Daoy (cell line): ENCODE measurements around the gene MYO1D. TPM values are rescaled to one million over a fixed set of nuclear protein-coding genes. Genes with fewer than 3 reads are reported as not detected.

ENCODE experiments used
- DNase-seq: peaks from one replicate; pipeline ENCODE4 v3.0.0-alpha.2; 2015; ENCODE audit warnings: low read depth
- total RNA-seq: library from RNA; depleted of rRNA; stranded (reverse); fragments of >200 nt; shearing (Covaris generic); gene quantifications from 2 replicates; pipeline ENCODE4 v1.2.3, GENCODE V29; 2014

The MYO1D gene
- total RNA-seq, 1 experiment from 2014 or later, result 25.5 TPM

GRCh38 chr17:32504166-32504990, 372.5 kb downstream of the MYO1D start:
- peak; percentile 25 for DNase-seq

- DNase-seq, result no peak
Measured at GRCh38 chr17:32503251-32504165, 373.4 kb downstream of the MYO1D start.

- no peak for DNase-seq
Measured at GRCh38 chr17:32502710-32503109, 374.2 kb downstream of the MYO1D start.

GRCh38 chr17:32502013-32502412, 374.9 kb downstream of the MYO1D start:
- DNase-seq, result no peak

- peak; percentile 27 for DNase-seq
Measured at GRCh38 chr17:32498391-32498790, 378.5 kb downstream of the MYO1D start.

GRCh38 chr17:32497431-32498205, 379.3 kb downstream of the MYO1D start:
- DNase-seq, result peak; percentile 54

- peak; percentile 91 for DNase-seq
Measured at GRCh38 chr17:32496395-32497073, 380.4 kb downstream of the MYO1D start.

GRCh38 chr17:32495359-32496231, 381.3 kb downstream of the MYO1D start:
- peak; percentile 31 for DNase-seq

GRCh38 chr17:32494621-32495358, 382.1 kb downstream of the MYO1D start:
- DNase-seq, result peak; percentile 43

GRCh38 chr17:32493976-32494513, 382.9 kb downstream of the MYO1D start:
- DNase-seq, result no peak

- no peak for DNase-seq
Measured at GRCh38 chr17:32493571-32493970, 383.4 kb downstream of the MYO1D start.

- no peak for DNase-seq
Measured at GRCh38 chr17:32492648-32493289, 384.2 kb downstream of the MYO1D start.

- no peak for DNase-seq
Measured at GRCh38 chr17:32492264-32492589, 384.7 kb downstream of the MYO1D start.

- DNase-seq, result peak; percentile 35
Measured at GRCh38 chr17:32491371-32492263, 385.3 kb downstream of the MYO1D start.

- DNase-seq, result no peak
Measured at GRCh38 chr17:32490101-32490482, 386.8 kb downstream of the MYO1D start.

GRCh38 chr17:32489320-32490100, 387.4 kb downstream of the MYO1D start:
- DNase-seq, result no peak

- no peak for DNase-seq
Measured at GRCh38 chr17:32488604-32489180, 388.2 kb downstream of the MYO1D start.
